ENCODE measurements around the gene HYKK.
"Not testable (repeated sequence)": the region's sequence is repeated elsewhere in the genome, so short reads cannot be mapped to it uniquely, and the experiment has no call there.

Gene HYKK, protein sequence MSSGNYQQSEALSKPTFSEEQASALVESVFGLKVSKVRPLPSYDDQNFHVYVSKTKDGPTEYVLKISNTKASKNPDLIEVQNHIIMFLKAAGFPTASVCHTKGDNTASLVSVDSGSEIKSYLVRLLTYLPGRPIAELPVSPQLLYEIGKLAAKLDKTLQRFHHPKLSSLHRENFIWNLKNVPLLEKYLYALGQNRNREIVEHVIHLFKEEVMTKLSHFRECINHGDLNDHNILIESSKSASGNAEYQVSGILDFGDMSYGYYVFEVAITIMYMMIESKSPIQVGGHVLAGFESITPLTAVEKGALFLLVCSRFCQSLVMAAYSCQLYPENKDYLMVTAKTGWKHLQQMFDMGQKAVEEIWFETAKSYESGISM

DNA sequence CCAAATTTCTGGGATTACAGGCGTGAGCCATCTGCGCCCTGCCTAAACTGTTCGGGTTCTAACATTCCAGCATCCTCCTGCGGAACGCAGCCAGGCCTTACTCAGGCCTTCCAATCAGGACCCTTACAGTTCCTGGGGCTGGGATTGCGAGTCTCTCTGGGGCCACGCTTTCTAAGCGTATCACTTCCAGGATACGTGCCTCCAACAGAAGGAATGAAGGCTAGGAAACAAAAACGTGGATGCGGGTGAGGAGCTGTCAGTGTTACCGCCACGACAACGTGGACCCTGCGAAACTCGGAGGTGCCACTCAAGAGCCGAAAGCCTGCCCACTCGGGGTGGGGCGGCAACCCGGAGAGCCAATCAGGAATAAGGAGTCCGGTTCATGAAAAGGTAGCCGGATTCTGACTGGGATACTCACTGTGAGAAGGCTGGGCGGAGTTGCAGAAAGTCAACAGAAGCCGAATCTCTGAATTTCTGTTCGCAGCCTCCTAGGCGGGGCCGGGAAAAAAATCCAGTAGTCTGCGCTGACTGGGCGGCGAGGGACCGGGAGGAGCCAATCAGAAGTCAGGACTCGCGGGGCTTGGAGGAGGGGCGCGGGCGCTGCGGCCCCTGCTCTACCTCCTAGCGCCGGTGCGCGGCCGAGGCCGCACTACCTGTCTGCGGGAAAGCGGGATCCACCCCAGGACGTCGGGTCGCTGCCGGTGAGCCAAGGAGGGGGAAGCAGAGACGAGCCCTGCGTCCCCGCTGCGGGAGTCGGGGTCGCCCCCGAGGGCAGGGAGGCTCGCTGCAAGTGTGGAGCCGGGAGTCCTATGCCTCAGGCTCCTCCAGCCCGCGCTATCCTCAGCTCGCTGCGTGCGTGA is at the start of gene HYKK:
HYKK (plus strand) TSS at position 607 of the 860 bp plus-strand sequence. CDS start 5,512 bp downstream, outside the sequence.
- peak; percentile 96 for DNase-seq (ENCODE audit: low spot score)

- DNase-seq (ENCODE audit: low spot score), result no peak
Measured at GRCh38 chr15:78460737-78461136, 46.6 kb upstream of the HYKK start.

GRCh38 chr15:78461171-78461888 is 46.0 kb upstream of the HYKK start:
- DNase-seq (ENCODE audit: low spot score), result peak; percentile 8

GRCh38 chr15:78469031-78469430 is 38.3 kb upstream of the HYKK start:
- DNase-seq (ENCODE audit: low spot score), result no peak

DNA sequence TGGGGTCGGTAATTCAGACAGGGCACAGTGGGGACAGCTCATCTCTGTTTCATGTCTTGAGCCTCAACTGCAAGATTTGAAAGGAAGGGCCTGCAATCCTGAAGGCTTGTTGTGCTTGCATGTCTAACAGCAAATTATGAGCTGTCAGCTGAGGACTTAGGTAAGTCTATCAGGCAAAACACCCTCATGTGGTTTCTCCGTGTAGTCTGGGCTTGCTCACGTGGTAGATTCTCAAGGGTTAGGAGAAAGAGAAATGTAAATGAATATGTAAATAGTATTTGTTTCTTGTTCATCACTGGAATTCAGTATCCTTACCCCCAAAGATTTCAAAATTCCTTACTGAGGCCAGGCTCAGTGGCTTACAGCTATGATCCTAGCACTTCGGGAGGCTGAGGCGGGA is 30.1 kb upstream of the HYKK start:
- DNase-seq (ENCODE audit: low spot score), result no peak

DNA sequence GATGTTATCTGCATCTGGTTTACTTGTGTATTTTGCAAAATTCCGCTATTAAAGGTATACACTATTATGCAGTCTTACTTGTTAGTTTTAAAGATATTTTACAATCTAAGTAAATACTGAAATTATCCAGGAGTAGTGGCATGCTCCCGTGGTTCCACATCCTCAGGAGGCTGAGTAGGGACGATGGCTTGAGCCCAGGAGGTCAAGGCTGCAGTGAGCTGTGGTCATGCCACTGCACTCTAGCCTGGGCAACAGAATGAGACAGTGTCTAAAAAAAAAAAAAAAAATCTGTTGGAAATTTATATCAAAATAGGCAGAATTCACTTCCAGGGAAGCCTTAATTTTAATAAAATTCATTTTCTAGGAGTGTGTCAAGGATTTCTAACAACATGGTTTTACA is 27.7 kb upstream of the HYKK start:
- no peak for DNase-seq (ENCODE audit: low spot score)

GRCh38 chr15:78481917-78482316 is 25.5 kb upstream of the HYKK start:
- no peak for DNase-seq (ENCODE audit: low spot score)

DNA sequence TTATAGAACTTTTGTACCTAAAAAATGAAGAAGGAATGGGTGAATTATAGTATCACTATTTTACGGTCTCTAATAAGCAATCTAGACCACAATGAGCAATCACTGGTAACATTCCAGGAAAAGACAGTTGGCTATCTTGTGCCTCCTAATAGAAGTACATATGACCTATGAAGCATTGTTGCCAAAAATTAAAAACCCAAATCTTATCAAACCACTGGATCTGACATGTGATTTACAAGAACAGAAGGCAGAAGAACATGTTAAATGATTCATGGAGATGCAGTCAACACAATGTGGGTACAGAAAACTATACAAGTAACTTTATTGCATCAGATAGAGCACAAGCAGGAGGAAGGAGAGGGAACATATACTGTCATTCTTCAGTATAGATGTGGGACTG is 14.5 kb upstream of the HYKK start:
- no peak for DNase-seq (ENCODE audit: low spot score)

DNA sequence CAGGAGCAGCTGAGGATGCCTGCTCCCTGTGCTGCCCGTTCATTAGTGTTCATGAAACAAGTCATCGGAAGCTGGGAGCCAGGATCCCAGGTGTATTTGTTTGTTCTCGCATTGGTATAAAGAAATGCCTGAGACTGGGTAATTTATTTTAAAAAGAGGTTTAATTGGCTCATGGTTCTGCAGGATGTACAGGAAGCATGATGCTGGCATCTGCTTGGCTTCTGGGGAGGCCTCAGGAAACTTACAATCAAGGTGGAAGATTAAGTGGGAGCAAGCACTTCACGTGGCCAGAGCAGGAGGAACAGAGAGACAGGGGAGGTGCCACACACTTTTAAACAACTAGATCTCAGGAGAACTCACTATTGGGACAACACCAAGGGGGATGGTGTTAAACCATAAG is 5.5 kb upstream of the HYKK start:
- no peak for DNase-seq (ENCODE audit: low spot score)

- no peak for DNase-seq (ENCODE audit: low spot score)
Measured at GRCh38 chr15:78502641-78503040, 4.7 kb upstream of the HYKK start.

DNA sequence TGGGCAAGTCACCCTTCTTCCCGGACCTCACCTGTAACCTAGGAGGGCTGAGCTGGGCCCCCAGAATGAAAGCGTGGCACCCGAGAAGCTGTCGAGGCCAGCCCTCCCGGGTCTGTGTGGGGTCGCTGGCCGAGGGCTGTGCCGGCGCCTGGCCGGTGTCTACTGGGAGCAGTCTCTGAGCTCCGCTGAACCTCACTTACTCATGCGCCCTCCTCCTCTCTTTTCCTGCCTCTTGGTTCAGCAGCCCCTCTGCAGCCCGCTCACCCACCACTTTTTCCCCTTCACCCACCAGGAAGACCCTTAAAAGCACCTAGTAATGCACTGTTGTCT is 419 bp downstream of the HYKK start:
- DNase-seq (ENCODE audit: low spot score), result no peak

DNA sequence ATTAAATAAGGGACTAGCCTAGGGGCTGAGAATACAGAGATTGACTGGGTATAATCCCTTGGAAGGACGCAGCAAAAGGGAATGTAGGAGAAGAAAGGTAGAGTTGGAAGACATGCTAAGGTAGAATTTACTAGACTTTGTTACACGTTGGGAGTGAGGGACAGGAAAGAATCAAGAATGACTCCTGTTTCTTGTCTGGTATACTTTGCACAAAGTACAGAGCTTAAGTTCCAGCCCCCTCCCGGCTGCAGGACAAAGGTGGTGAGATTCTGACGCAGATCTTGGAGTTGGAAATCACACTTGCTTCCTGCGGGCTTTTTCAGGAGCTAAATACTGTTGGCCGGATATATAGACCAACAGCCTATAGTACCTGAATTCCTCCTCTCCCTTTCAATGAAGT is 895 bp downstream of the HYKK start:
- no peak for DNase-seq (ENCODE audit: low spot score)

DNA sequence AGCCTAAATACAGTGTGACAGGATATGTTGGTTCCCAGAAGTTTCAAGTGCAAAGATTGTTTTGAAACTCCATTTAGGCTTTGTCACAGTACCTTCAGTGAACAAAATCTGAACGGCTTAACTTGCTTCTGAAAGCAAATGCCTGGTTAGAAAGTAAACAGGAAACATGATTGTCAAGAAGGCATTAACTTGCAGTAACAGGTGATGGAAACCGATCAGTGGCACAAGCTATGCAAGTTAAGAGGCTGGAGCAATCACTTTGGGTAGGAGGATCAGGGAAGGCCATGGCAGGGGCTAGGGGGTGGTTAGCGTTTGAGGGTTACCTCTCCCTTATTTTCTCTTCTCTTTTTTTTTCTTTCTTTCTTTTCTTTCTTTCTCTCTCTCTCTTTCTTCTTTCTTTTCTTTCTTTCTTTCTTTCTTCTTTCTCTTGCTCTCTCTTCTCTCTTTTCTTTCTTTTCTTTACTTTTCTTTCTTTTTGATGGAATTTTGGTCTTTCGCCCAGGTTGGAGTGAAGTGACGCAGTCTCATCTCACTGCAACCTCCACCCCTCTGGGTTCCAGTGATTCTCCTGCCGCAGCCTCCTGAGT is 2.4 kb downstream of the HYKK start:
- DNase-seq (ENCODE audit: low spot score), result no peak

DNA sequence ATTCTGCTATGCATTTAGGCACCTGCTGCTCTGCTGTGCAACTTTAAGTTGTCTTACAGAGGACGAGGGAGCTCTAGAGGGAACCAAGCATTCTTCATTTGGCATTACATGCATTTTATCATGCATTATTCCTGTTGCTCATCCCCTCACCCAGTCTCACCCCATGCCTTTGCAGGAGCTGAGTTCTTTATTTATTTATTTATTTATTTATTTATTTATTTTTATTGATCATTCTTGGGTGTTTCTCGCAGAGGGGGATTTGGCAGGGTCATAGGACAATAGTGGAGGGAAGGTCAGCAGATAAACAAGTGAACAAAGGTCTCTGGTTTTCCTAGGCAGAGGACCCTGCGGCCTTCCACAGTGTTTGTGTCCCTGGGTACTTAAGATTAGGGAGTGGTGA is 12.7 kb downstream of the HYKK start:
- DNase-seq (ENCODE audit: low spot score), result not testable (repeated sequence)

- DNase-seq (ENCODE audit: low spot score), result no peak
Measured at GRCh38 chr15:78524230-78524629, 16.9 kb downstream of the HYKK start.

GRCh38 chr15:78527325-78527724 is 19.9 kb downstream of the HYKK start:
- DNase-seq (ENCODE audit: low spot score), result no peak

- DNase-seq (ENCODE audit: low spot score), result peak; percentile 52
Measured at GRCh38 chr15:78533331-78533730, 26.0 kb downstream of the HYKK start.

GRCh38 chr15:78536134-78536533 is 28.8 kb downstream of the HYKK start:
- DNase-seq (ENCODE audit: low spot score), result no peak

GRCh38 chr15:78537266-78537905 is 30.0 kb downstream of the HYKK start:
- no peak for DNase-seq (ENCODE audit: low spot score)

DNA sequence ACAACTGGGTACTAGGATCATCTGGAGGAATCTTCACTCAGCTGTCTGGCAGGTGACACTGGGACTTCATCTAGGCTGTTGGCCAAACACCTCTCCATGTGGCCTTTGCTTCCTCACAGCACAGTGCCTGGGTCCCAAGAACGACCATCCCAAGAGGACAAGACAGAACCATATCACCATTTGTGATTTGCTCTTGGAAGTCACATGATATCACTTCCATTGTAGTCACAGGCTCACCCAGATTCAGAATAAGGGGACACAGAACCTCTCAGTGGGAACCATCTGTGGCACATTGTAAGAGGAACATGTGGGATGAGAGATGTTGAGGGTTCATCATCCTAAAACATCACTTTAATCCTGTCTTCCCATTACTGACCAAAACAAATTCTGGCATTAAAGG is 31.0 kb downstream of the HYKK start:
- DNase-seq (ENCODE audit: low spot score), result no peak

DNA sequence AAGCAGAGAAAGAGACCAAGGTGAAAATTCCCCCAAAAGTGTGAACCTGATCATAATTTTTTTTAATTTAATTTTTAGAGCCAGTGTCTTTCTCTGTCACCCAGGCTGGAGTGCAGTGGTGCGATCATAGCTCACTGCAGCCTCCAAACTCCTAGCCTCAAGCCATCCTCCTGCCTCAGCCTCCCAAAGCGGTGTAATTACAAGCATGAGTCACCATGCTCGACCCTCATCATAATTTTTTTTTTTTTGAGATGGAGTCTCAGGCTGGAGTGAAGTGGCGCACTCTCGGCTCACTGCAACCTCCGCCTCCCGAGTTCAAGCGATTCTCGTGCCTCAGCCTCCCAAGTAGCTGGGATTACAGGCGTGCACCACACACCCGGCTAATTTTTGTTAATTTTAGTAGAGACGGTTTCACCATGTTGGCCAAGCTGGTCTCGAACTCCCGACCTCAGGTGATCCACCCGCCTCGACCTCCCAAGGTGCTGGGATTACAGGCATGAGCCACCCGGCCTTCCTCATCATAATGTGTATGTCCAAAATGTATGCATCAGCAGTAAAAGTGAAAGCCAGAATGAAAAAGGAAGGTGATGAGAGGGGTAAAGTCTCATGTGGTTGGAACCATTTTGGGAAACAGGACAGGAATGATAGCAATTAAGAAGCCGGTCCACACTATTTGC is 32.2 kb downstream of the HYKK start:
- not testable (repeated sequence) for DNase-seq (ENCODE audit: low spot score)

Data from Ammon's horn (tissue), 1 donor.